Activated T-helper 9 cell treated with anti-CD3 and anti-CD28 coated beads, Interleukin-2, amount 50 U/mL, for 16 hours (primary cell): ENCODE results near the gene ZNF432.

Experiments
- DNase-seq: peaks from one replicate; pipeline ENCODE4 v3.0.0-alpha.2; 2020; ENCODE audit warnings: low read depth

ZNF432 gene

GRCh38 chr19:52007806-52008557, 40.7 kb downstream of the ZNF432 start, which contains the start of gene ZNF615:
ZNF615 (minus strand) TSS chr19:52008211; CDS start chr19:52003711, 4,500 bp downstream.
- peak; percentile 77 for DNase-seq

- DNase-seq, result no peak
These were observed 41.2 kb downstream of the ZNF432 start for GRCh38 chr19:52007451-52007805.

GRCh38 chr19:51994048-51994644, 54.5 kb downstream of the ZNF432 start:
- no peak for DNase-seq

- no peak for DNase-seq
These were observed 55.2 kb downstream of the ZNF432 start for GRCh38 chr19:51993422-51993821.

GRCh38 chr19:51986309-51987291, 62.0 kb downstream of the ZNF432 start, which contains the start of gene ZNF350:
ZNF350 (minus strand) TSS chr19:51986840; CDS start chr19:51974360, 12,480 bp downstream.
- DNase-seq, result peak; percentile 80

GRCh38 chr19:51983361-51983760, 65.3 kb downstream of the ZNF432 start:
- DNase-seq, result no peak
